HCEC 1CT (cell line): Measurements from ENCODE around the gene CSTB.

Experiments used
- DNase-seq: peaks from one replicate; pipeline ENCODE4 v3.0.0-alpha.2; 2017

CSTB gene

DNA sequence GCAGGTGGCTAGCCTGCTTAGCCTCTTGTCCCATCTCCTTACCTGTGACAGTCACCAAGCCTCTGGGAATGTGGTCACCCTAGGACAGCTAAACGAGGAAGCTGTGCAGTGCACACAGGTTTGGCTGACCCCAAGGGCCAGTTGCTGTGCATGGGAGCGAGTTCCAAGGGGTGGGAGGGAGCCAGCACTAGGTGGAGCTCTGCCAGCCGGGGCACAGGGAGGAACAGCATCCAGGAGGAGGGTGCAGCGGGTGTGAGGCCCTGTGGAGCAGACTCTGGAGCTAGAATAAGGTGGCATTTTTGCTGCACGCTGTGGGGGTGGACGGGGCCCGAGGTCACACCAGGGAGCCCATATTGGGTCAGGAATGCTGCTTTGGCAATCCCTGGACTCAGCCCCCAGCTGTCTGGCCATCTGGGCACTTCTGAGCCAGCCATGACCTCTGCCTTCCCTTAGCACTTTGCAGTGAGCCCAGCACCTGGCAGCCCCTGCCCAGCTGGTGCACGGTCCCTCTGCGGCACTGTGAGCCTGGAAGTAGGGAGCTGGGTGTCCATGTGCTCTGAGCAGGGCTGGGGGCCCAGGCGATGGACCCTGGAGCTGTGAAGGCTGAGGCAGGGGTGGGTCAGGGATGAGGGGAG is 48.5 kb downstream of the CSTB start:
- DNase-seq: peak; percentile 64

DNA sequence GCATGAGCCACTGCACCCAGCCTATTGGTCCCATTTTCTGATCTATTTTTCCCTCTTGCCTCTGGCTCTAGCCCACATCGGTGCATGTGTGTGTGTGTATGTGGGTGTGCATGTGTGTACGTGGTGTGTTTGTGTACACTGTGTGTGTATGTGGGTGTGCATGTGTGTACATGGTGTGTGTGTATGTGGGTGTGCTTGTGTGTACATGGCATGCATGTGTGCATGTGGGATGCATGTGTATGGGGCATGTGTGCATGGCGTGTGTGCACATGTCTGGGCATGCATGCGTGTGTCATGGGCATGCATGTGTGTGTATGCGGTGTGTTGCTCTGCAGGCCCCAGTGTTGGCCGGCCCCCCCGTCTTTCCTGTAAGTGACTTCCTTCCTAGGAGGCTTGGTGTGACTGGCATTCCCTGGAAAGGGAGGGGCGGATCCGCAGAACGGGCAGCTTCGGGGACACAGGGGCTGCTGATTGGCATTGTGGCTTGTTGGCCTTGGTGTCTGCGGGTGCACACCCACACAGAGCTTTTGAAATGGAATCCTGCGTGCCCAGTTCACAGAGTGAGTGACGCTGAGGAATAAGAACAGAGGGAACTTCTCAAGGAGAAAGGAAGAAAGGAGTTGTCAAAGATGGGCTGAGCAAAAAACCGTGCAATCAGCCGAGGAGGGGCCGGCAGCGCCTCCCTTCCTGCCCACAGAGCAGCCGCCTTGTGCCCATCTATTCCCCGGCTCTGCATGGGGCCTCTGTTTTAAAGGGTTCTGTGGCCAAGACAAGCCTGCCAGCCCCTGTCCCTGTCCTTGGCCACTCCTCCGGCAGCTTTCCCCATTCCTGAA is 49.2 kb downstream of the CSTB start:
- DNase-seq: no peak
